HG03521 (cell line): ENCODE results near the gene LEAP2.

Experiments used
- ATAC-seq: cut with Tn5 transposase; IDR thresholded peaks from one replicate; pipeline ENCODE4 v1.9.1; 2021; ENCODE audit warnings: mild to moderate bottlenecking, moderate library complexity; ENCODE audit not compliant: unreplicated experiment

The LEAP2 gene

DNA sequence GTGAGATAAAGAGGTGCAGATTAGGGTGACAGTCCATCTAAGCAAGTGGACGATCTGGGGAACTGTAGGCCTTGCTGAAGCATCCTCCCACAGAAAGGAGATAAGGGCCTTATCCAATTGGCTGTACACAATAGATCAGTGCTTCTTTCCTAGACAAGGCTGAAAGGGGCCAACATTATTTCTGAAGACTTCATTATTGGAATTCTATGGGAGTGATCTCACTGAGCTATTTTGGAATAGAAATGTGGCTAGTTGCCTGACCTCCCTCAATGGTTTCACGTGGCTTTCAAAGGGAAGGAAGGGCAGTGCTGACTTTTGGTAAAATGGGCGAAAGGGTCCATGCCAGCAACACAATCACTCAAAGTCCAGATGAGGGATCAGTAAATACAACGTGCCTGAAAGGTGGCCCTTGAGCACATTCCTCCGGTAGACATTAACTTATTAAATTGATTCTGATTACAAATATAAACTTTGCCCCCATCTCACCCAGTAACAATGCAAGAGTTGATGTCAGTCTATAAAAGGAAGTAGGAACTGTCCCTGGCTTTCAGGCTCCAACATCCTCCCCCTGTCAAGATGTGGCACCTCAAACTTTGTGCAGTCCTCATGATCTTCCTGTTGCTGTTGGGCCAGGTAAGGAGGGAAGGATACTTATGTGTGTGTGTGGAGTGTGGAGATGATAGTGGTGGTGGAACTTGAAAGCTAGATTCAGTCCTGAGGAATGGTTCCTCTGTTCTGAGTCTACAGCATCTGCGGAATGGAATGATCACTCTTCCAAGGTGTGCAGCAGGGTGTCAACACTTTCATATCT, at the start of gene LEAP2:
Gene LEAP2, plus strand, starts transcription at position 550 of the 811 bp plus-strand sequence. Its CDS starts 27 bp downstream, at position 577.
- no peak for ATAC-seq

- ATAC-seq = no peak
Measured at GRCh38 chr5:132824426-132824825, 49.0 kb upstream of the LEAP2 start.

DNA sequence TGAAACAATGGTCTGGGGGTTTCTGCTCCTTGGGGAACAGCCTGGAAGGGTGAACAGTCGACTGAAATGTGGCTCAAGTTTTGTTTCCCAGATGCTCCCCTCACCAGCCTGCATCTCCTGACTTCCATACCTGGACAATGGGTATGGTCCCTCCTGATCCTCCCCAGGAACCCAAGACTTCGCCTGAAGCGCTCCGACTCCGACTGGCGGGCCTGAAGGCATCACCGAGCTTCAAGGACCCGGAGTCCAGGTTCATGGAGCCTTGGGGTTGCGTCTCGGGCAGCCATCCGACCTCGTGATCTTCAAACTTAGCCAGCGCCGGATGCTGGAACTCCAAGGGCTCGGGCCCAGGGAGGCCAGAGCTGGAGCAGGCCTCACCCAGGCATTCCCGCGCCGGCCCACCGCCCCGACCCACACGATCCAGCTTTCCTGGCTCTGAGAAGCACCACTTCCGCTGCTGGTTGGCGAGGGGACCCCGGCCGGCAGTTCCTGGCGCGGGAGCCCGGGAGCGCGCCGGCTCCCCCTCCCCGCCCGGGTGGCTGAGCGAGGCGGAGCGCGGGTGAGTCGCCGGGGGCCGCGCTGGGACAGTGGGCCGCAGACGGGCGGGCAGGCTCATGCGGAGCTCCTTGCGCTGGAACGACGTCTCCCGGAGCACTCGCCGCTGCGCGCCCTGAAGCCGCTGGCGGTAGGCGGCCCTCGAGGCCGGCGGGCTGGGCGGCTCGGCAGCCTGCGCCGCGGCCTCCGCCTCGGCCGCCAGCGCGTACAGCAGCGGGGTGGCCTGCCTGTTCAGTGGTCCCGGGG, 48.2 kb upstream of the LEAP2 start:
- ATAC-seq = no peak

DNA sequence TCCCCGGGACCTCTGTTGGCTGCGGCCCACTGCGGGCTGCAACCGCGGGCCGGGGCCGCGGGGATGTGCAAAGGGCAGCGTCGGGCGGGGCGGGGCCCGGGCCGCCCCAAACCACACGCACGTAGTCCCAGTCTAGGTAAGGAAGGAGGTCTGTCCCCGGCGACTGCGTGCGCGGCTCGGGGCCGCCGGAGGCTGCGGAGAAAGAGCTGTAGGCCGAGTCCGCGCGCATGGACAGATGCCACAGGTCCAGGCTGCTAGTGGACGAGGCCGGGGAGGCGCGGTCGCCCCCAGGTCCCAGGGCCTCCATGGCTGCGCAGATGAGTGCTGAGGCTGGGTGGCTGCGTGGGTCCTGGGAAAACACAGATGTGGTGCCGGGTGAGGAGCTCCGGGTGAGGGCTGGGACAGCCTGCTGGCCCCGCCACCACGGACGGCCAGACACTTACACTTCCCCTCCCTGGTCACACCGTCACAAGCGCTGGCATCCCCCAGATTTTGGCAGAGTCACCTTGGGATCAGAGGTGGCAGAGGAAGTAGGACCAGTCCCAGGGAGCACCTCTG, 47.6 kb upstream of the LEAP2 start:
- ATAC-seq = no peak

GRCh38 chr5:132826424-132827082, 46.9 kb upstream of the LEAP2 start:
- no peak for ATAC-seq

DNA sequence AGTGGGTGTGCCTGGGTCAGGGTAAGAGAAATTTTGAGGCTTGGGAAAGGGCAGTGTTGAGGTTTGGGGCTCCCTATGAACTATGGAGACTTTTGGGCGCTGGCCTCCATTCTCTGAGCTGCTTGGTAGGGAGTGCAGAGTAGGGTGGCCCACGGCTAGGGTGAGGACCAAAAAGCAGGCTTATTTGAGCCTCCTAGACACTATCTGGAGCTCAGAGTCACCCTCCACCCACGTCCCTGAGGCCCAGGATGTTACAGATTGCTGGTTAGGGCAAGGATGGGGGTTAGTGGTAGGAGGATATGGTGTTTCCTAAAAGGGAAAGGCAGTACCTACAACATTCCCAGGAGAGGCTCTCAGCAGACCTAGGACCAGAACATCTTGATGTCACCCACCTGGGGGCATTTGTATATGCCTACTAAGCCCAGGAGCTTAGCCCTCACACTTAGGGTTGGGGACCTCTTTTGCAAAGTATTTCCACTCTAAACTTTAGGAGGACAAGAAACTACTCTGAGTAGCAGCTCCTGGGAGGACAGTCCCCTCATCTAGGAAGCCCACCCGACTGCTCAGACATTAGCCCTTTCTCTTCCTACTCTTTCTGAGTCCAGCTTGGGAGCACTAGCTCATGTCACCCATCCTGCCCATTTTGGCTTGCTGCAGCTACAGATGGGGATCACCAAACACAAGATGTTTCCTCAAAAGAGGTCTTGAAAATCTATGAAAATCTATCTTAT, 45.4 kb upstream of the LEAP2 start:
- no peak for ATAC-seq

GRCh38 chr5:132828846-132829494, 44.5 kb upstream of the LEAP2 start:
- no peak for ATAC-seq

DNA sequence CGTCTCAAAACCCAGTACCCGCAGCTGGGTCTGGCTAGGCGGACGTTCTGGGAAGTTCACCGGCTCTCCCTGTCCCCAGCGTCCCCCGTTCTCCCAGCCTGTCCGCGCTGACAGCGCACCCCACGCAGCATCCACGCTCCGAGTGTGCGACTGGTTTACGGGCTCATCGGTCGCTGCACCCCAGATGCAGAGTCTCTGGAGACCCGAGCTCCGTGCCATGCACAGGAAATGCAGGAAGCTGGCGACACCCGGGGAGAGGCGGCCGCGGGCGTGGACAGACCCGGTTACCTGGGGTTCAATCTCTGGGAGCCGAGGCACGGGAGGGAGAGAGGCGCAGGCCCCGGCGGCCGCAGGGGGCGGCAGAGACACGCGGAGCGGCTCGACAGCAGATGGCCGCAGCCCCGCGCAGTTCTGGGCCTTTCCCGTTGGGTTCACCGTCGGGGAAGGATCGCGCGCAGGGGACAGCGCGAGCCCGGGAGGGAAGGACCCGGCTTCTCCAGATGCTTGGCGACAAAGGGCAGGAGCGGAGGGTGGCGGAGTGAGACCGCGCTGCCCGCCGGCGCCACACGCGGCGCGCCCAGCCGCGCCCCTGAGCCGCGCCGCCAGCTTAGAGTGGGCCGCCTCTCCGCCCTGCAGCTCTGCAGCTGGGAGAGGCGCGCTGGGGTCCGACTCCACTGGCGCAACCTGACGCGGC, 43.6 kb upstream of the LEAP2 start:
- peak; percentile 63 for ATAC-seq

GRCh38 chr5:132830436-132831094, 42.9 kb upstream of the LEAP2 start, which contains the start of gene SHROOM1:
Gene SHROOM1 (minus strand): TSS chr5:132830647. CDS start chr5:132826140, 4,507 bp downstream.
- peak; percentile 70 for ATAC-seq

GRCh38 chr5:132831095-132831860, 42.2 kb upstream of the LEAP2 start:
- ATAC-seq = no peak

DNA sequence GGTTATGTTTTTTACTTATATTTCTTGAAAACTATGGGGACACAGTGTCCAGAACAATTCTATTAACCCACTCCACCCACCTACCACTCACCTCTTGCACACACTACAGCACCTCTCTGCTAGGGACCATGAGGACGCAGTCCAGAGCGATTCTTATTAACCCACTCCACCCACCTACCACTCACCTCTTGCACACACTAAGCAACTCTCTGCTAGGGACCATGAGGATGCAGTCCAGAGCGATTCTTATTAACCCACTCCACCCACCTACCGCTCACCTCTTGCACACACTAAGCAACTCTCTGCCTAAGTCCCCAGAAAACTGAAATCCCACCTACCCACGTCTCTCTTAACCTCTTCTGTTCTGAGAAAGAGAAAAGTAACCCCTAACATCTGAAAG, 40.9 kb upstream of the LEAP2 start:
- no peak for ATAC-seq

GRCh38 chr5:132834057-132834456, 39.4 kb upstream of the LEAP2 start:
- ATAC-seq = no peak

- no peak for ATAC-seq
Measured at GRCh38 chr5:132836852-132837251, 36.6 kb upstream of the LEAP2 start.

DNA sequence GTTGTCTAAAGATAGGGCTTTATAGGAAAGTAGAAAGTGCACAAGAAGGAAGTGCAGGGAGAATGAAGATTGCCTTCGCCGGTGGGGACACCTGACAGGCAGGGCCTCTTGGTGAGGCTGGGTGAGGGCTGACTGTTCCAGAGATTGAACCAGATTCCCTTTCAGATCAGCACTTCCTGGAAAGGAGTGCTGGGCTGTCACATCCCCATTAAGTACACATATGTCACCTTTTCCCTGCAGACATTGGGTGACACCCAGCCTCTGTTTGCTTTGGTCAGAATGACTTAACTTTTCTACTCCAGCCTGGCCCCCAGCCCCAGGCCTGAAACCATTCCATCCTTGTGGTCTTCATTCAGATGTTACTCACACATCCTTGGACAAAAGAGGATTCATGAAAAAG, 35.6 kb upstream of the LEAP2 start:
- no peak for ATAC-seq

GRCh38 chr5:132838516-132839282, 34.8 kb upstream of the LEAP2 start:
- no peak for ATAC-seq

- no peak for ATAC-seq
Measured at GRCh38 chr5:132839426-132840301, 33.8 kb upstream of the LEAP2 start.
